GM12801 (cell line): ENCODE results near the gene CHD6.

Source experiments
- TF ChIP-seq, protein P1 (sequence below): IDR thresholded peaks from one replicate; pipeline ENCODE4 v1.5.1; 2011; ENCODE audit warnings: control low read depth; ENCODE audit not compliant: insufficient read length; ENCODE audit errors: extremely low read depth

Gene CHD6

DNA sequence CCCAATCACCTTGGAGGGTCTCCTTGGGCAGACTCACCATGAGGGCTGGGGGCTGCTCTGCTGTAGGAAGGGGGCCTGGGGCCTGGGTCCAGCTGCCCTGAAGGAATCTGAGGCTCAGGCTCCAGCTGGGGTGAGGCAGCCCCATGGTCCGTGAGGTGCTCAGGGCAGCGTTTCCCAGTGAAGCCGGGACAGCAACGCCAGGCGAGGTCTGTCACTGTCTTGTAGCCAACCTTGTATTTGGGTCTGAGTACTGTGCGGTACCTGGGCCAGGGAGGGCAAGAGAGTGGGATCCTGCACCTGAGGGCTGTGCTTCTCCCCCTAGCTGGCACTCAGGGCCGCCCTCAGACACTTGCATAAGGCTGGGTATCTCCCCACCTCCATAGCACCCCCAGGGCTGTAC, 254.6 kb downstream of the CHD6 start:
- TF ChIP-seq, protein P1, sequence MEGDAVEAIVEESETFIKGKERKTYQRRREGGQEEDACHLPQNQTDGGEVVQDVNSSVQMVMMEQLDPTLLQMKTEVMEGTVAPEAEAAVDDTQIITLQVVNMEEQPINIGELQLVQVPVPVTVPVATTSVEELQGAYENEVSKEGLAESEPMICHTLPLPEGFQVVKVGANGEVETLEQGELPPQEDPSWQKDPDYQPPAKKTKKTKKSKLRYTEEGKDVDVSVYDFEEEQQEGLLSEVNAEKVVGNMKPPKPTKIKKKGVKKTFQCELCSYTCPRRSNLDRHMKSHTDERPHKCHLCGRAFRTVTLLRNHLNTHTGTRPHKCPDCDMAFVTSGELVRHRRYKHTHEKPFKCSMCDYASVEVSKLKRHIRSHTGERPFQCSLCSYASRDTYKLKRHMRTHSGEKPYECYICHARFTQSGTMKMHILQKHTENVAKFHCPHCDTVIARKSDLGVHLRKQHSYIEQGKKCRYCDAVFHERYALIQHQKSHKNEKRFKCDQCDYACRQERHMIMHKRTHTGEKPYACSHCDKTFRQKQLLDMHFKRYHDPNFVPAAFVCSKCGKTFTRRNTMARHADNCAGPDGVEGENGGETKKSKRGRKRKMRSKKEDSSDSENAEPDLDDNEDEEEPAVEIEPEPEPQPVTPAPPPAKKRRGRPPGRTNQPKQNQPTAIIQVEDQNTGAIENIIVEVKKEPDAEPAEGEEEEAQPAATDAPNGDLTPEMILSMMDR: no peak

DNA sequence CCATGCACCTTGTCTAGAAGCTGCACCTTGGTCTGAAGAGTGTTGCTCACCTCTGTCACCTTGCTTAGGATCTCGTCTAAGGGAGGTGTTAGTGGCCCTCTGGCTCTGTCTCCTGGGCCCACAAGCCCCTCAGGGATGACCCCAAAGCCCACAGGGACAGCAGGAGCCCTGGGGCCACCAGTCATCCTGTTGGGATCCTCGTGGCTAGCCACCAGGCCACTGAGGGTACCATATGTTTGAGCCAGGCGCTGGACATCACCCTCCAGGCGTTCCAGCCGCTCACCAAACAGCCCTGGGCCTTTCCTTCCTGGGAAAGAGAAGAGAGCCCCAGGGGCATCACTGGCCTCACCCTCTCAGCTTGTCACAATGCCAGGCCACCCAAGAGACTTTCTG, 255.4 kb downstream of the CHD6 start:
- TF ChIP-seq, protein P1: no peak

DNA sequence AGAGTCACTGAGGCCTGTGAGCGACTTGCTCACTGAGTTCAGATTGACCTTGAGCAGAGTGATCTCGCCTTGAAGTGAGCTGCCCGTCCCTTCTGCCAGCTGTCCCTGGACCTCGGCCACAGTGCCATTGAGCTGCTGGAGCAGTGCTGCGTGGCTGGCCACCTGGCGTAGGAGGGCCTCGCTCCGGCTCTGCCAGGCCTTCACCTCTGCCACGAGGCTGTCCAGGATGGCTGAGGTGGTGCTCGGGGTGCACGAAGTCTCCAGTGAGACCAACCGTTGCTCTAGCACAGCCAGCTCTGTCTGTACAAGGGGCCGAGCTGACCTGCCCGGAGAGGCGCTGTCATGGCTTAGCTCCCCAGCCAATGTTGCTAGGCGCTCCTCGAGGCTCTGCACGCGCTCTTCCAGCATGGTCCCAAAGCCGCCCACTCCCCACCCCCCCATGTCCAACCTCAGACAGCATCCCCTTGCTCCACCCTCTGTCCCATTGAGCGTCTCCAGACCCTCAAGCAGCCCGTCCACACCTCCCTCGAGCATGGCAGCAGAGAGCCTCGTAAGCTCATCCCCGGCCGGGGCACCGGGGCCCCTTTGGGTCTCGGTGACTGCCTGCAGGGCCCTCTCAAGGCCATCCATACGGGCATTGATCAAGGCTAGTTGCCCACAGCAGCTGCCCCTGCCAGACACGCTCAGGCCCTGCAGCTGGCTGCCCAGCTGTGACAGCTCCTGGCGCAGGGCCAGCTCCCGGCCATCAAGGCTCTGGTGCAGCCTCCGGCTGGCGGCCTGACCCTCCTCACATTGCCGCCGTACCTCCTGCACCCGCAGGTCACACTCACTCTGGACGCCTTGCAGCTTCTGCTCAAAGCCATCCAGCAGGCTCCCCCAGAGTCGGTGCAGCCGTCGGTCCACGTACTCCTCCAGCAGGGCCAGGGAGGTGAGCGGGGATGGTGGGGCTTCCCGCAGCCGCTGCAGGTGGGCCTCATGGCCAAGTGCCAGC, 256.1 kb downstream of the CHD6 start:
- TF ChIP-seq, protein P1: no peak

DNA sequence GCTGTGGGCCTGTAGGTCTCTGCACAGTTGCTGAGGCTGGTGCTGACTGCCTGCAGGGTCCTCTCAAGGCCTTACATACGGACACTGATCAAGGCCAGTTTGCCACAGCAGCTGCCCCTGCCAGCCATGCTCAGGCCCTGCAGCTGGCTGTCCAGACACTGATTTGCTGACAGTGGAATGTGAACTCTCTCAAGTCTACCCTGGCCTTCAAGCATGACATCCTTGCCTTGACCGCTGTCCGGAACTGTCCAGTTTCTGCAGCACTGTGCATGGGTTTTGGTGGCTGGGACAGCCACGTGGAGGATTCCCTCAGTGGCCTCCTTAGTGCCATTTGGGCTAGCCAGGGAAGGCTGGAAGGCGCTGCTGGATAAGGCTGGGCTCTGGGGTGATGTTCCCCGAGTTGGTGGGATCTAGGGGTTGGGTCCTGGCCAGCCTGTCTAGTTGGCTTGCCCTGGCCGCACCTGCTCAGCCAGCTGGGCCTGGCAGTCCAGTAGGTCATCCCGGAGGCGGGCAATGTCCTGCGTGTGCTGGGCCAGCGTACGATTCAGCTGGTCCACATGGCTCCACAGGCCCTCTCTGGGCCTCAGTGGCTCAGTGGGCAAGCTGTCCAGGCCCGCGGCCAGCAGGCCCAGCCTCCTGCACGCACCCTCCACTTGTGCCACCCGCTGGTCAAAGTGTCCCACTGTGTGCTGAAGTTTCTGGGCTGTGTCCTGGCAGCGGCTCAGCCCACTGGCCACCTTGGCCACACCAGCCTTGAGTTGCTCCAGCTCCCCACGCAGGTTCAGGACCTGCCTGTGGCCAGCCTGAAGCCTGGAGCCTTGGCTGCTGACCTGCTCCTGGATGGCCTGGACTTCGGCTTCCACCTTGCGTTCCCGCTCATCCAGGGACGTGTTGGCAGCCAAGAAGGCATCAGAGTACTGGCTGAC, 257.1 kb downstream of the CHD6 start:
- TF ChIP-seq, protein P1: no peak

DNA sequence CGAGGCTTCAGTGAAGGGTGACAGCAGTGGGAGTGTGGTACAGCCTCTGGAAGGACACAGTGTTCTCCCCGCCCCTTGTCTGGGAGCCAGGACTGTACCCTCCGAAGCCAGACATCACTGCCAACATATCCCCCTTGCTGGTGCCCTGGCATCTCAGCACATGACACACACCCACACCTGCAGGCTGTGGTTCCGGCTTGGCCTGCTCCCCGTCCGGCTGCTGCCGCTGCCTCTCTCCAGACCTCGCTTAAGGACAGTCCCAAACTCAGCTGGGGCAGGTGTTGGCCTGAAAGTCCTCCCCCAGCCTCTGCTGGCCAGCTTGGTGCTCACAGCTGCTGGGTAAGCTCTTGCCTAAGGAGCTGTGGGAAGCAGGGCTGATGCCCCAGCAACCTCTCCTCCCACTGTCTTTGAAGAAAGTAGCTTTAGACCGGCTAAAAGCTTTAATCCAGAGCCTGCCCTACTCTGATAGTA, 258.6 kb downstream of the CHD6 start:
- TF ChIP-seq, protein P1: no peak

DNA sequence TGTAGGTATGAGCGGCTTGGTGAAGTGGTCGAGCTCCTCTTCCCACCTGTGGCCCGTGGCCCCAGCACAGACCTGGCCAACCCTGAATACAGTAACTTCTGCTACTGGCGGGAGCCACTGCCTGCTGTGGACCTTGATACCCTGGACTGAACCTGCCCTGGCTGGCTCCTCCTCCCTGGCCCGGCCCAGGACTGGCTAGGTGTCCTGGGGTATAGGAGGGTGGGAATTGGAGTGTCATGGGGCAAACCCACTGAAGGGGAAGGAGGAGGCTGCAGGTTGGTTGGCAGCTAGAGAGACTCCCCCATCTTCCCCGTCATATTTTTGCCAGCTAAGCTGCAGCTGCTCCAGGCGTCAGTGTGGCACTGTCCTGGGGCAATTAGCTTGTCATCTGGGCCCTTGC, 259.5 kb downstream of the CHD6 start:
- TF ChIP-seq, protein P1: no peak

DNA sequence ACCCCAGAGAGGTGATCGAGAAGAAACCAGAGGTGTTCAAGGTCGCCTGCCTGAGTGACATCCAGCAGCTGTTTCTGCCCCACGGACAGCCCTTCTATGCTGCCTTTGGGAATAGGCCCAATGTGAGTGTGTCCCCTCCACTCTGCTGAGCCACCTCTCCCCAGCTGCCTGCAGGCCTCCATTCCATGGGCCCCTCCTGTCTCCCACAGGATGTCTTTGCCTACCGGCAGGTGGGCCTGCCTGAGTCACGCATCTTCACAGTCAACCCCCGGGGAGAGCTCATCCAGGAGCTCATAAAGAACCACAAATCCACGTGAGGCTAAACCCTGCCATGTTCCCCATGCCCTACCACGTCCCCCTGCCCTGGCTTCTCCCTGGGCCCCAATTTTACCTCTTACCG, 259.9 kb downstream of the CHD6 start:
- TF ChIP-seq, protein P1: no peak
